NCI-H524 (cell line): Measurements from ENCODE around the gene ITIH4.

ENCODE experiments used
- DNase-seq, 2 experiments: peaks; one replicate each; lab custom pipeline; 2025; lab: John Stamatoyannopoulos, UW

Gene ITIH4

GRCh38 chr3:52848617-52849016 lies 18.1 kb upstream of the ITIH4 start:
- no peak for DNase-seq

GRCh38 chr3:52847726-52848125 lies 17.3 kb upstream of the ITIH4 start:
- DNase-seq: no peak

GRCh38 chr3:52847241-52847640 lies 16.8 kb upstream of the ITIH4 start:
- no peak for DNase-seq

GRCh38 chr3:52846432-52846965 lies 16.0 kb upstream of the ITIH4 start:
- peak; percentile 17 to 71 for DNase-seq

- peak in 1 of 2 experiments; percentile 54 for DNase-seq
Measured at GRCh38 chr3:52845691-52846431, 15.4 kb upstream of the ITIH4 start.

- DNase-seq: no peak
Measured at GRCh38 chr3:52845157-52845556, 14.7 kb upstream of the ITIH4 start.

- no peak for DNase-seq
Measured at GRCh38 chr3:52844290-52844975, 14.0 kb upstream of the ITIH4 start.

- DNase-seq: no peak
Measured at GRCh38 chr3:52843881-52844280, 13.4 kb upstream of the ITIH4 start.

GRCh38 chr3:52843108-52843865 lies 12.8 kb upstream of the ITIH4 start:
- DNase-seq: no peak

- DNase-seq: no peak
Measured at GRCh38 chr3:52842424-52842823, 12.0 kb upstream of the ITIH4 start.

GRCh38 chr3:52841981-52842340 lies 11.5 kb upstream of the ITIH4 start:
- no peak for DNase-seq

GRCh38 chr3:52841211-52841980 lies 10.9 kb upstream of the ITIH4 start:
- DNase-seq: no peak

GRCh38 chr3:52839892-52840545 lies 9.5 kb upstream of the ITIH4 start:
- DNase-seq: no peak

GRCh38 chr3:52839268-52839575 lies 8.8 kb upstream of the ITIH4 start:
- DNase-seq: no peak

- no peak for DNase-seq
Measured at GRCh38 chr3:52838561-52839267, 8.2 kb upstream of the ITIH4 start.

- no peak for DNase-seq
Measured at GRCh38 chr3:52836986-52837385, 6.5 kb upstream of the ITIH4 start.

GRCh38 chr3:52836471-52836845 lies 6.0 kb upstream of the ITIH4 start:
- DNase-seq: no peak

- DNase-seq: no peak
Measured at GRCh38 chr3:52835766-52836470, 5.4 kb upstream of the ITIH4 start.

GRCh38 chr3:52834871-52835501 lies 4.5 kb upstream of the ITIH4 start, which contains the start of gene MUSTN1:
Gene MUSTN1, minus strand, starts transcription at chr3:52835019. Its CDS starts 71 bp downstream, at chr3:52834948.
- DNase-seq: peak in 1 of 2 experiments; percentile 21

- no peak for DNase-seq
Measured at GRCh38 chr3:52833202-52833601, 2.7 kb upstream of the ITIH4 start.
